Prostate gland (tissue), 2 donors: ENCODE measurements around the gene SHROOM2. TPM values are rescaled to one million over a fixed set of nuclear protein-coding genes. Genes with fewer than 3 reads are reported as not detected.

Source experiments
- DNase-seq: peaks from one replicate; pipeline ENCODE4 v3.0.0-alpha.2; 2019; ENCODE audit warnings: low spot score
- H3K27ac ChIP-seq, 2 donors: fragments of 200-600 bp; sonication (generic); 2 replicates each; pipeline ENCODE4 v1.5.1; 2017 to 2019
- H3K27me3 ChIP-seq: fragments of 200-600 bp; sonication (generic); replicated peaks from 2 replicates; pipeline ENCODE4 v1.5.1; 2019; ENCODE audit not compliant: insufficient read depth
- H3K36me3 ChIP-seq, 2 donors: fragments of 200-600 bp; sonication (generic); 1 replicate in 1 of 2; 2 replicates in 1 of 2; pipeline versions ENCODE4 v1.5.1 to v1.8.1; 2017 to 2019
- H3K4me1 ChIP-seq: fragments of 200-600 bp; sonication (generic); replicated peaks from 2 replicates; pipeline ENCODE4 v1.5.1; 2019
- H3K4me3 ChIP-seq, 2 donors: fragments of 200-600 bp; sonication (generic); 2 replicates each; pipeline ENCODE4 v1.5.1; 2017 to 2019
- H3K9me3 ChIP-seq: fragments of 200-600 bp; sonication (generic); 2 replicates; pipeline ENCODE4 v1.5.1; 2017
- CTCF ChIP-seq, 4 experiments: fragments of 200-600 bp in 2 of 4; fragments of 450-650 bp in 2 of 4; sonication (generic) in 2 of 4; IDR thresholded peaks; 1 replicate in 3 of 4; 2 replicates in 1 of 4; pipeline ENCODE4 v1.5.1; 2016 to 2019; ENCODE audit warnings: antibody characterized with exemption in 4 of 4, mild to moderate bottlenecking in 2 of 4, moderate library complexity in 2 of 4
- POLR2A ChIP-seq: fragments of 450-650 bp; IDR thresholded peaks from one replicate; pipeline ENCODE4 v1.6.1; 2016; ENCODE audit warnings: antibody characterized with exemption, mild to moderate bottlenecking
- POLR2AphosphoS5 ChIP-seq: sonication (generic); formaldehyde crosslinking; IDR thresholded peaks from one replicate; pipeline ENCODE4 v1.6.1; 2017; ENCODE audit warnings: antibody characterized with exemption
- WGBS: methylation state at CpG from one replicate; pipeline ENCODE4 v1.1.5; 2018; 5-methylcytosine and 5-hydroxymethylcytosine counted together
- intact Hi-C: fragments of 100-400 bp; cut with DNase I; formaldehyde crosslinking; loops from one replicate; pipeline ENCODE4 v1.14.2; 2022
- total RNA-seq, 2 donors: library from RNA; depleted of rRNA; stranded (reverse); fragments of >200 nt; gene quantifications; one replicate each; pipeline ENCODE4 v1.1.0, GENCODE V29; 2016

Gene SHROOM2
- total RNA-seq, 2 donors from 2014 or later: 36.8 to 71.3 TPM

GRCh38 chrX:9835585-9836210, 49.5 kb downstream of the SHROOM2 start:
- intact Hi-C loops: no loop called here
- TF ChIP-seq POLR2AphosphoS5: no peak
- no peak for TF ChIP-seq CTCF (IDR thresholded peaks at IDR 0.05)
- TF ChIP-seq POLR2A: no peak
- Histone ChIP-seq H3K36me3 (no peaks in the 10 kb centered on the region), H3K9me3 (no peaks in the 10 kb centered on the region), H3K4me3 (no peak overlapping the region), H3K27ac (no peak overlapping the region), H3K27me3 (no peaks in the 10 kb centered on the region), H3K4me1 (no peaks in the 10 kb centered on the region)
- DNase-seq: no peak
- 57% methylated on average over 8 of the region's 11 CpGs for WGBS

DNA sequence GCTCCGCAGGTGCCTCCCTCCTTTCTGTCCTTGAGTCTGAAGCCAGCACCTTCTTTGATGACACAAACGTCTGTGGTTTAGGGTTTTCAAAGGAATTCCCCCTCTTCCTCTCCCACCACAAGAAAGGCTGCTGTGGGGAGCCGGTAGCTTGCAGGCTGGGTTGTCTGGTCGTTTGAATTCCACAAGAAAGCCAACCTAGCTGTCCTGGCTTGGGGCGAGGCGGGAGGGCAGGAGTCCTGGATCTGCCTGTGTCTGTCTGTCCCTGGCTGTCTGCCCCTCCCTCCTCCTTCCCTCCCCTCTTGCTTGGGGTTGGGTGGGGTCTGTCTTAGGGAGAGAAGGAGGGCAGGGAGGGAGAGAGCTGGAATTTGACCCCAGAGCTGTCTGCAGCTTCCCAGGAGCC, 56.3 kb downstream of the SHROOM2 start:
- intact Hi-C loops: no loop called here
- H3K36me3 ChIP-seq: no peaks in the 10 kb centered on the region
- no peak overlapping the region for H3K4me3 ChIP-seq
- H3K27ac ChIP-seq: peak overlapping the region in 1 of 2 donors; percentile 65
- no peaks in the 10 kb centered on the region for H3K9me3 ChIP-seq
- H3K27me3 ChIP-seq: no peaks in the 10 kb centered on the region
- DNase-seq: no peak
- WGBS: 45% methylated on average over 4 of the region's 6 CpGs
- TF ChIP-seq POLR2AphosphoS5: no peak
- no peak for TF ChIP-seq POLR2A
- TF ChIP-seq CTCF (IDR thresholded peaks at IDR 0.05): no peak
- H3K4me1 ChIP-seq: no peaks in the 10 kb centered on the region

DNA sequence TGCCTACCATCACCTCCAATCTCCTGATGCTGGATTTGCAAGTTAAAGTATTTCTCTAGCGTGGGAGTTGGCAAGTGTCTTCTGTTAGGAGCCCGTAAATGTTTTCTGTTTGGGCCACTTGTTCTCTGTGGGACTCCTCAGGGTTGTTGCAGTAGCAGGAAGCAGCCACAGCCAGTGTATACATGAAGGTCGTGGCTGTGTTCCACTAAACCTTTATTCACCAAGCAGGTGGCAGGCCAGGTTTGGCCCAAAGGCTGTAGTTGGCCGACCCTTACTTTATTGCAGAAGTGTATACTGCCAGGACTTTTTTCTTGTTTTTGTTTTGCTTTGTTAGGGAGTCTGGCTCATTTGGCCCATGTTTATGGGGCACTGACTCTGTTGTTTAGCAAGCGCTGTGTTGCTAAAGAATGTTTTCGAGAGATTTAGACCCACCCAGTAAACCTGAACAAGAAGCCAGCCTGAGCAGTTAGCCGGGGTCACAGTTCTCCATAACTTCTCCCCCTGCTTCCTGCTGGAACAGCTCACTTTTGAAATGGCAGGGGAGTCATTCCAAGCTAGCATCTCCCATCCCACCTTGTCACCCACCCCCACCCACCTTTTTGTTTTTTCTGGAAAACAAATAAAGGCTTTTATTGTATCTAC, 58.8 kb downstream of the SHROOM2 start:
- intact Hi-C loops: no loop called here
- no peaks in the 10 kb centered on the region for H3K36me3 ChIP-seq
- 66% methylated on average over 7 of the region's 7 CpGs for WGBS
- H3K4me3 ChIP-seq: no peak overlapping the region
- no peaks in the 10 kb centered on the region for H3K27me3 ChIP-seq
- no peak for DNase-seq
- no peak for TF ChIP-seq POLR2A
- no peak for TF ChIP-seq CTCF (IDR thresholded peaks at IDR 0.05)
- no peak for TF ChIP-seq POLR2AphosphoS5
- H3K4me1 ChIP-seq: no peaks in the 10 kb centered on the region
- H3K9me3 ChIP-seq: no peaks in the 10 kb centered on the region
- no peak overlapping the region for H3K27ac ChIP-seq

DNA sequence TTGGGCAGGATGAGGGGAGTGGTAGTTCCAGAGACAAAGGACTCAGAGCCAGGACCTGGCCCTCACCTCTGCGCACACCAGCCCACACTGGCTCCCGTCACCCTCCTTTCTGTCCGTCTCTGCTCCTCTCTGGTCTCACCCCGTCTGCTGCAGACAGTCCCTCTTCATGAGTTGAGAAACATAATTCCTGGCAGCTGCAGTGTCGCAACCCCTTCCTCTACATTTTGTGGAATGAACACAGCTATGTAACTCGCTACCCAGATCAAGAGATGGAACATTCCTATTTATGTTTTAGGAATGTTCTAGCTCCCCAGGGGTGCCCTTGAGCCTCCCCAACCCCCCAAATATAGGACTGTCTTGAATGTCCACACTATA, 59.3 kb downstream of the SHROOM2 start:
- Histone ChIP-seq H3K9me3 (no peaks in the 10 kb centered on the region), H3K27ac (no peak overlapping the region), H3K27me3 (no peaks in the 10 kb centered on the region), H3K4me1 (no peaks in the 10 kb centered on the region), H3K36me3 (no peaks in the 10 kb centered on the region), H3K4me3 (no peak overlapping the region)
- no peak for TF ChIP-seq POLR2AphosphoS5
- WGBS: 67% methylated on average over 6 of the region's 6 CpGs
- intact Hi-C loops: no loop called here
- no peak for DNase-seq

DNA sequence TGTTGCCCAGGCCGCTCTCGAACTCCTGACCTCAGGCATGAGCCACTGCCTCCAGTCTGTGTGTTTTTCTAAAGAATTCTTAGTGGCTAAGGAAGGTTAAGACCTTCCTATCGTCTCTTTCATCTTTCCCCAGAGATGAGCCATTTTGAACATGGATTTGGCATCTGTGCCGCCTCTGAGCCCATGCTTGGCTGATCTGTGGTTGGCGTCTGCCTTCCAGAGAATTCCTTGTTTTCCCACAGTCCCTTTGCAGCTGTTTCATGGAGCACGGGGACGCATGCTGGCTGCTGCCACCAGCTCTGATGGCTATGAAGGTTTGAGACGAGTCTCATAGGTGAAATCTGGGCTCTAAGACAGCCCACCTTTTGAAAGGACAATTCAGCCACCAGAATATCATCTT, 60.4 kb downstream of the SHROOM2 start:
- H3K4me3 ChIP-seq: no peak overlapping the region
- no peaks in the 10 kb centered on the region for H3K9me3 ChIP-seq
- no peak for DNase-seq
- H3K27me3 ChIP-seq: no peaks in the 10 kb centered on the region
- H3K27ac ChIP-seq: no peak overlapping the region
- 98% methylated on average over 7 of the region's 8 CpGs for WGBS
- no peaks in the 10 kb centered on the region for H3K36me3 ChIP-seq
- TF ChIP-seq POLR2AphosphoS5: no peak
- TF ChIP-seq CTCF (IDR thresholded peaks at IDR 0.05): no peak
- no peak for TF ChIP-seq POLR2A
- intact Hi-C loops: no loop called here
- H3K4me1 ChIP-seq: no peaks in the 10 kb centered on the region
